ENCODE data around the gene CLCNKA.

DNA sequence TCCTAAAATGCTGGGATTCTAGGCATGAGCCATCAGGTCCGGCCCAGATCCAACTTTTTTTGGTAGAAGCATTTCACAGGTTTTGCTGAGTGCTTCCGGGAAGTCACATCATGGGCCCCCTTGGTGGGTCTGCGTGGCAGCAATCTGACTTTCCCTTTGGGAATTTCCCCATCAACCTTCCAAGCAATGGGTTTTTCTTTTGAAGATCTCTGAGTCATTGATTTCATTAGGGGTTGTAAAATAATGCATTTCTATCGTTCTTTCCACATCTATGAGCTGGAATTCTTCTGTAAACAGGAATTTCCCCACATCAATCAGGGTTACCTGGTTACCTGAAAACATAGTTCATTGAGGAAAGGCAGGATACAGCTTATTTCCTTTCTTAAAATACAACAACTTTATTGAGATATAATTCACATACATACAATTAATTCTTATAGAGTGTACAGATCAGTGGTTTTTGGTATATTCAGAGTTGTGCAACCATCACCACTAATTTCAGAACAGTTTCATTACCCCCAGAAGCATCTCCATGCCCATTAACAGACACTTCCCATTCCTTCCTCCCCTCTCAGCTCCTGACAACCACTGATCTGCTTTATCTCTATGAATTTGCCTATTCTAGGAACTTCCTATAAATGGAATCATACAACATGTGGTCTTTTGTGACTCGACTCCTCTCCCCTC lies 36.1 kb upstream of the CLCNKA start:
- TF ChIP-seq, protein P1, sequence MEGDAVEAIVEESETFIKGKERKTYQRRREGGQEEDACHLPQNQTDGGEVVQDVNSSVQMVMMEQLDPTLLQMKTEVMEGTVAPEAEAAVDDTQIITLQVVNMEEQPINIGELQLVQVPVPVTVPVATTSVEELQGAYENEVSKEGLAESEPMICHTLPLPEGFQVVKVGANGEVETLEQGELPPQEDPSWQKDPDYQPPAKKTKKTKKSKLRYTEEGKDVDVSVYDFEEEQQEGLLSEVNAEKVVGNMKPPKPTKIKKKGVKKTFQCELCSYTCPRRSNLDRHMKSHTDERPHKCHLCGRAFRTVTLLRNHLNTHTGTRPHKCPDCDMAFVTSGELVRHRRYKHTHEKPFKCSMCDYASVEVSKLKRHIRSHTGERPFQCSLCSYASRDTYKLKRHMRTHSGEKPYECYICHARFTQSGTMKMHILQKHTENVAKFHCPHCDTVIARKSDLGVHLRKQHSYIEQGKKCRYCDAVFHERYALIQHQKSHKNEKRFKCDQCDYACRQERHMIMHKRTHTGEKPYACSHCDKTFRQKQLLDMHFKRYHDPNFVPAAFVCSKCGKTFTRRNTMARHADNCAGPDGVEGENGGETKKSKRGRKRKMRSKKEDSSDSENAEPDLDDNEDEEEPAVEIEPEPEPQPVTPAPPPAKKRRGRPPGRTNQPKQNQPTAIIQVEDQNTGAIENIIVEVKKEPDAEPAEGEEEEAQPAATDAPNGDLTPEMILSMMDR (conservative IDR thresholded peaks at IDR 0.05): no peak
- TF ChIP-seq ZFX (IDR thresholded peaks at IDR 0.05): no peak

All from C4-2B (cell line).